H7 (cell line): Measurements from ENCODE around the gene DPYD. TPM values are rescaled to one million over a fixed set of nuclear protein-coding genes. Genes with fewer than 3 reads are reported as not detected.
"Not testable (repeated sequence)": the region's sequence is repeated elsewhere in the genome, so short reads cannot be mapped to it uniquely, and the experiment has no call there.

Experiments
- DNase-seq: peaks from one replicate; pipeline ENCODE4 v3.0.0; 2012
- H3K27me3 ChIP-seq: 2 replicates; pipeline ENCODE4 v1.6.0; 2011; ENCODE audit warnings: mild to moderate bottlenecking, low read length; ENCODE audit not compliant: control insufficient read depth, insufficient read depth
- H3K36me3 ChIP-seq: replicated peaks from 2 replicates; pipeline ENCODE4 v1.5.1; 2011; ENCODE audit warnings: low read length; ENCODE audit not compliant: control insufficient read depth, insufficient read depth
- H3K4me3 ChIP-seq: 2 replicates; pipeline ENCODE4 v1.5.1; 2011; ENCODE audit warnings: low read depth, mild to moderate bottlenecking, control low read depth, low read length, moderate library complexity; ENCODE audit not compliant: insufficient read depth
- total RNA-seq: library from RNA; depleted of rRNA; stranded (reverse); fragments of >200 nt; shearing (Covaris generic); gene quantifications from 2 replicates; pipeline ENCODE4 v1.2.3, GENCODE V29; 2014

The DPYD gene
- total RNA-seq, 1 experiment from 2014 or later, result 0.59 TPM

GRCh38 chr1:97368296-97368695, 552.5 kb downstream of the DPYD start:
- no peak for DNase-seq
- no peaks in the 10 kb centered on the region for H3K36me3 ChIP-seq
- H3K4me3 ChIP-seq, result no peak overlapping the region
- H3K27me3 ChIP-seq, result no peaks in the 10 kb centered on the region

GRCh38 chr1:97366984-97367383, 553.9 kb downstream of the DPYD start:
- no peaks in the 10 kb centered on the region for H3K27me3 ChIP-seq
- H3K4me3 ChIP-seq, result no peak overlapping the region
- H3K36me3 ChIP-seq, result no peaks in the 10 kb centered on the region
- no peak for DNase-seq

- Histone ChIP-seq H3K27me3 (no peaks in the 10 kb centered on the region), H3K4me3 (no peak overlapping the region), H3K36me3 (no peaks in the 10 kb centered on the region)
- DNase-seq, result no peak
Measured at GRCh38 chr1:97365026-97365425, 555.8 kb downstream of the DPYD start.

- DNase-seq, result no peak
- no peaks in the 10 kb centered on the region for H3K36me3 ChIP-seq
- no peak overlapping the region for H3K4me3 ChIP-seq
- H3K27me3 ChIP-seq, result no peaks in the 10 kb centered on the region
Measured at GRCh38 chr1:97364086-97364485, 556.7 kb downstream of the DPYD start.

GRCh38 chr1:97356309-97356708, 564.5 kb downstream of the DPYD start:
- no peaks in the 10 kb centered on the region for H3K27me3 ChIP-seq
- no peak for DNase-seq
- H3K36me3 ChIP-seq, result no peaks in the 10 kb centered on the region
- no peak overlapping the region for H3K4me3 ChIP-seq

- peak; percentile 1 for DNase-seq
- Histone ChIP-seq H3K4me3 (no peak overlapping the region), H3K36me3 (no peaks in the 10 kb centered on the region), H3K27me3 (no peaks in the 10 kb centered on the region)
Measured at GRCh38 chr1:97352936-97353382, 567.9 kb downstream of the DPYD start.

GRCh38 chr1:97351846-97352245, 569.0 kb downstream of the DPYD start:
- H3K27me3 ChIP-seq, result no peaks in the 10 kb centered on the region
- no peaks in the 10 kb centered on the region for H3K36me3 ChIP-seq
- DNase-seq, result no peak
- H3K4me3 ChIP-seq, result no peak overlapping the region

GRCh38 chr1:97350662-97351061, 570.2 kb downstream of the DPYD start:
- DNase-seq, result no peak

GRCh38 chr1:97350241-97350640, 570.6 kb downstream of the DPYD start:
- Histone ChIP-seq H3K4me3 (no peak overlapping the region), H3K36me3 (no peaks in the 10 kb centered on the region), H3K27me3 (no peaks in the 10 kb centered on the region)
- DNase-seq, result no peak

More at GRCh38 chr1:97350662-97351061, 570.2 kb downstream of the DPYD start:
- no peaks in the 10 kb centered on the region for H3K36me3 ChIP-seq
- H3K4me3 ChIP-seq, result no peak overlapping the region
- no peaks in the 10 kb centered on the region for H3K27me3 ChIP-seq

- not testable (repeated sequence) for H3K4me3 ChIP-seq, DNase-seq
Measured at GRCh38 chr1:97349794-97350193, 571.0 kb downstream of the DPYD start.

GRCh38 chr1:97348599-97349265, 572.1 kb downstream of the DPYD start:
- Histone ChIP-seq H3K4me3 (no peak overlapping the region), H3K27me3 (no peaks in the 10 kb centered on the region), H3K36me3 (no peaks in the 10 kb centered on the region)
- no peak for DNase-seq

More at GRCh38 chr1:97349794-97350193, 571.0 kb downstream of the DPYD start:
- not testable (repeated sequence) for H3K27me3 ChIP-seq, H3K36me3 ChIP-seq

- no peaks in the 10 kb centered on the region; the same call in 1 of the 2 replicates for H3K27me3 ChIP-seq
- DNase-seq, result no peak
- H3K36me3 ChIP-seq, result no peaks in the 10 kb centered on the region
- H3K4me3 ChIP-seq, result no peak overlapping the region
Measured at GRCh38 chr1:97340951-97341350, 579.9 kb downstream of the DPYD start.

GRCh38 chr1:97338347-97338746, 582.5 kb downstream of the DPYD start:
- H3K36me3 ChIP-seq, result no peaks in the 10 kb centered on the region
- H3K4me3 ChIP-seq, result no peak overlapping the region
- no peak for DNase-seq
- H3K27me3 ChIP-seq, result no peaks in the 10 kb centered on the region; the same call in 1 of the 2 replicates

GRCh38 chr1:97337250-97338030, 583.4 kb downstream of the DPYD start:
- Histone ChIP-seq H3K36me3 (no peaks in the 10 kb centered on the region), H3K4me3 (no peak overlapping the region), H3K27me3 (no peaks in the 10 kb centered on the region; the same call in 1 of the 2 replicates)
- no peak for DNase-seq

- DNase-seq, result no peak
- Histone ChIP-seq H3K36me3 (no peaks in the 10 kb centered on the region), H3K27me3 (no peaks in the 10 kb centered on the region; the same call in 1 of the 2 replicates), H3K4me3 (no peak overlapping the region)
Measured at GRCh38 chr1:97334454-97334853, 586.4 kb downstream of the DPYD start.
